GM12891 (cell line): ENCODE measurements around the gene TEX2. TPM values are rescaled to one million over a fixed set of nuclear protein-coding genes. Genes with fewer than 3 reads are reported as not detected.

Experiments used
- DNase-seq: peaks from one replicate; pipeline ENCODE4 v3.0.0; 2011; ENCODE audit warnings: low spot score; ENCODE audit not compliant: insufficient read length
- FAIRE-seq: peaks from 2 replicates; lab custom pipeline; 2011; peaks lifted over from hg19 to GRCh38; lab: Jason Lieb, UNC
- PAX5 ChIP-seq: IDR thresholded peaks from 2 replicates; pipeline ENCODE4 v1.6.1; 2011; ENCODE audit warnings: low read length, moderate library complexity, mild to moderate bottlenecking; ENCODE audit not compliant: insufficient read depth, severe bottlenecking
- POLR2A ChIP-seq: IDR thresholded peaks from 2 replicates; pipeline ENCODE4 v1.6.1; 2011; ENCODE audit warnings: low read depth, low read length, control low read depth
- POLR2AphosphoS5 ChIP-seq: IDR thresholded peaks from 2 replicates; pipeline ENCODE4 v1.6.1; 2011; ENCODE audit warnings: low read depth, low read length, control low read depth
- POU2F2 ChIP-seq: IDR thresholded peaks from 2 replicates; pipeline ENCODE4 v1.6.1; 2011; ENCODE audit warnings: low read depth, mild to moderate bottlenecking, control low read depth, low read length, moderate library complexity
- SPI1 ChIP-seq: IDR thresholded peaks from 2 replicates; pipeline ENCODE4 v1.6.1; 2011; ENCODE audit warnings: low read depth, low read length, control low read depth
- TAF1 ChIP-seq: IDR thresholded peaks from 2 replicates; pipeline ENCODE4 v1.6.1; 2011; ENCODE audit warnings: low read depth, low read length, control low read depth
- polyA plus RNA-seq: library from polyadenylated mRNA; unstranded; fragments of >200 nt; gene quantifications from one replicate; pipeline ENCODE4 v1.2.1, GENCODE V29; 2012; ENCODE audit warnings: low read depth, missing spikeins, inconsistent platforms; ENCODE audit not compliant: missing spikeins

TEX2 gene, protein sequence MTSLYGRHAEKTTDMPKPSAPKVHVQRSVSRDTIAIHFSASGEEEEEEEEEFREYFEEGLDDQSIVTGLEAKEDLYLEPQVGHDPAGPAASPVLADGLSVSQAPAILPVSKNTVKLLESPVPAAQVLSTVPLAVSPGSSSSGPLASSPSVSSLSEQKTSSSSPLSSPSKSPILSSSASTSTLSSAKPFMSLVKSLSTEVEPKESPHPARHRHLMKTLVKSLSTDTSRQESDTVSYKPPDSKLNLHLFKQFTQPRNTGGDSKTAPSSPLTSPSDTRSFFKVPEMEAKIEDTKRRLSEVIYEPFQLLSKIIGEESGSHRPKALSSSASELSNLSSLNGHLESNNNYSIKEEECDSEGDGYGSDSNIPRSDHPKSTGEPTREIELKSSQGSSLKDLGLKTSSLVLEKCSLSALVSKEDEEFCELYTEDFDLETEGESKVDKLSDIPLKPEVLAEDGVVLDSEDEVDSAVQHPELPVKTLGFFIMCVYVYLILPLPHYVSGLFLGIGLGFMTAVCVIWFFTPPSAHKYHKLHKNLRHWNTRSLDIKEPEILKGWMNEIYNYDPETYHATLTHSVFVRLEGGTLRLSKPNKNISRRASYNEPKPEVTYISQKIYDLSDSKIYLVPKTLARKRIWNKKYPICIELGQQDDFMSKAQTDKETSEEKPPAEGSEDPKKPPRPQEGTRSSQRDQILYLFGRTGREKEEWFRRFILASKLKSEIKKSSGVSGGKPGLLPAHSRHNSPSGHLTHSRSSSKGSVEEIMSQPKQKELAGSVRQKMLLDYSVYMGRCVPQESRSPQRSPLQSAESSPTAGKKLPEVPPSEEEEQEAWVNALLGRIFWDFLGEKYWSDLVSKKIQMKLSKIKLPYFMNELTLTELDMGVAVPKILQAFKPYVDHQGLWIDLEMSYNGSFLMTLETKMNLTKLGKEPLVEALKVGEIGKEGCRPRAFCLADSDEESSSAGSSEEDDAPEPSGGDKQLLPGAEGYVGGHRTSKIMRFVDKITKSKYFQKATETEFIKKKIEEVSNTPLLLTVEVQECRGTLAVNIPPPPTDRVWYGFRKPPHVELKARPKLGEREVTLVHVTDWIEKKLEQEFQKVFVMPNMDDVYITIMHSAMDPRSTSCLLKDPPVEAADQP
- 5.0 TPM for polyA plus RNA-seq

DNA sequence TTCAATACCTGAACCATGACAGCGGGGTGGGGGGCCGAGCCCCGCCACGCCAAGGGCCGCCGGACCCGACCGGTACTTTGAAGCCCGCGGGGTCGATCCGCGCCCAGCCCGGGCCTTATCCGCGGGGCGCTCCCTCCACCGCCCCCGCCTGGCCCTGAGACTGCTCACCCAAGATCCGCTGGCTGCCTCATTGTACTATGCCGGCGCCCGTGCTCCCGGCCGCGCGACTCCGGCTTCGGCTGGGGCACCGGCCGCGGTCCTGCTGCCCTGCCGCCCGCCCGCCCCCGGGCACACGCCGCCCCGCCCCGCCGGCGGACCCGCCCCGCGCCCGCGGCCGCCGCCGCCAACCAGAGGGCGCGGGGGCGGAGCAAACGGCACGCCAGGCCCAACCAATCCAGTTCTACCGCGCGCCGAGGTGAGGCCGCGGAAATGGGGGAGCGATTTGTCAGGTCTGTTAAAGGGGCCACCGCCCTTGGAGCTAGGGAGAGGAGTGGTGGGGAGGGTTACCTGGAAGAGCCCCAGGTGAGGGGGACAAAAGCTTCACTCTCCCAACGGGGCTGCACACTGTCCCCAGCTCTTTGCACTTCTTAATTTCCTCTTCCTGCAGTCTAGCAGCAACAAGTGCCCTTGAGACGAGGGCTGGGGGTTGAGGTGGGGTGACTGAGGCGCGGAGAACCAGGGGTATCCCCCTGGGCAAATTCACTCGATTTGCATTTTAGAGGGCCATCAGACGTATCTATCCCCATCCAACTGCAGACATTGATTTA, at the start of gene TEX2:
Gene TEX2 (minus strand): TSS at position 261 of the 767 bp plus-strand sequence. CDS start 49,043 bp downstream, outside the sequence.
- TF ChIP-seq TAF1 (0 out of 2 replicates have a peak, but pooled peaks have one; percentile 19), POLR2A (no peak), POU2F2 (no peak)
- DNase-seq (peak; percentile 93), FAIRE-seq (peak; percentile 96)

DNA sequence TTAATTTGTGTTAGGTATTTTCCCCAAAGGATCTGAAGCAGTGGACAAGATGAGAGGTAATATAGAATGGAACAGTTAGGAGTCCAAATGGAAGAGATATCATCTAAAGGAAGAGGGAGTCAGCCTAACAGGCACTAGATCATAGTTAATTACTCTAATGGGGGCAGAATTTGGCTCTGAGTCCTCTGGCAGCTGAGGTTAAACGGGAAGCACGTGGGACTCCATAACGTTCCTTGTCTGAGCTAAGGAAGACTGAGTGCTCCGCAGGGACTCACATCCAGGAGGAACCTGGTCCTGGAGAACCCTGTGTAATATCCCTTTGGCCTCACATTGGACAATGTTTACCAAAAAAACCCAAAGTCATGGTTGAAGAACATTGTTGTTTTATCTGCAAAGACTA, 46.6 kb upstream of the TEX2 start:
- DNase-seq (no peak), FAIRE-seq (no peak)

DNA sequence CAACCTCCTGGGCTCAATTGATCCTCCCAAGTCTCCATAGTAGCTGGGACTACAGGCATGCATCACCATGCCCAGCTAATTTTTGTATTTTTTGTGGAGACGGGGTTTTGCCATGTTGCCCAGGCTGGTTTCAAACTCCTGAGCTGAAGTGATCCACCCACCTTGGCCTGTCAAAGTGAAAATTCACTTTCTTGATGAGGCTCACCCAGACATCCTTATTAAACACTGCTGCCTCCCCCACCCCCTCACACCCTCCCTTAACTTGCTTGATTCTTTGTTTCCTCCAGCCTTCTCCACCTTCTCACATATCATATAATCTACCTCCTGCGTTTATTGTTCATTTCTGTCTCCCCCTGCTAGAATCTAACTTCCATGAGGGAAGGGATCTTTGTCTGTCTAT, 46.0 kb upstream of the TEX2 start:
- no peak for DNase-seq
- FAIRE-seq: no peak
- TF ChIP-seq TAF1 (no peak), POLR2A (no peak), SPI1 (no peak)

More for the DNA sequence above, 46.6 kb upstream of the TEX2 start:
- TF ChIP-seq POU2F2: no peak
- no peak for TF ChIP-seq TAF1

DNA sequence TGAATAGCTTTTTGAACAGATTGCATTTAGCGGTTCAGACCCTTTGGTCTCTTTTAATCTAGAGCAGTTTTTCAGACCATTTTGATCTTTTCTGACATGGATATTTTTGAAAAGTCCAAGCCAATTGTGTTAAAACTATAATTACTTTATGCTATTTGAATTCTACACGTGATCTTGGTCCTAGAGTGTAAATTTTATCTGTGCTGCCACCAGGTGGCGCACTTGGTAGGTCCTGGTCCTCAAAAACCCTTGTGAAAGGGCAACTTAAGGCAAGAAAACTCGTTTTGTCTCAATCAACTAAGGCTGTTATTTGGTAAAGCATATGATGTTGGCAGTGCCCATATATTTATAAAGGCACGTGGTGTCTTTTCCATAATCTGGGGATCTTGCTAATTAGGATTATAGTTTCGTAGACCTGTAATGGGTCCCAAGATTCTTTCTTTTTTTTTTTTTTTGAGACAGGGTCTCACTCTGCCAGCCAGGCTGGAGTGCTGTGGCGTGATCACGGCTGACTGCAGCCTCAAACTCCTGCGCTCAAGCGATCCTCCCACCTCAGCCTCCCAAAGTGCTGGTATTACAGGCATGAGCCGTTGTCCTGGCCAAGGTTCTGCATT, 43.9 kb upstream of the TEX2 start:
- TF ChIP-seq POLR2AphosphoS5 (no peak), TAF1 (no peak), POLR2A (no peak), SPI1 (no peak), POU2F2 (no peak), PAX5 (no peak)
- FAIRE-seq (peak; percentile 31), DNase-seq (peak; percentile 38)

DNA sequence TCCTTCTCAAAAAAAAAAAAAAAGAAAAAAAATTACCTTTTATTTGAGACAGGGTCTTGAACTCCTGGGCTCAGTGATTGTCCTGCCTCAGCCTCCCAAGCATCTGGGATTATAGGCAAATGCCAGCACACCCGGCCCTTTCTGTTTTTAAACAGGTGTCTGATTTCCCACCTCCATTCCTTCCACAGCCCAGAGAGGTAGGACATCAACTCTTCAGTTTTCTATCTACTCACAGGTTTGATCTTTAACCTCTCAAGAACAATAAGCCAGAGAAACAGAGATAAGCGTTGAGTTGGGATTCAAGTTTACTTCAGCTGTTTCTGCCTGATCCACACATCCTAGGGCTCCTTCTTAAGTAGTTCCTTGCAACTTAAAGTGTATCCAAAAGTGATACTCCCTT, 41.5 kb upstream of the TEX2 start:
- FAIRE-seq (no peak), DNase-seq (no peak)
- TF ChIP-seq SPI1 (no peak), PAX5 (no peak), POLR2A (no peak), TAF1 (no peak), POU2F2 (no peak), POLR2AphosphoS5 (no peak)

DNA sequence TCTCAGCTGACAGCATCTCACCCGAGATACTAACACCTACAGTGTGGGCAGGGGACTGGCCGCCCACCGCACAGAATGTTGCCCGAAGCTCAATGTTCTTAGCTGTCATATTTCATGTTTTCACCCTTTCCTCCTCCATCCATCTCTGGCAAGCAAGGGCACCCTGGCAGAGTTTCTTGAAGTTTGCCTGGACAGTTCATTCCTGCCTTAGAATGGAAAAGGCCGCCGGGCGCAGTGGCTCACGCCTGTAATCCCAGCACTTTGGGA, 37.6 kb upstream of the TEX2 start:
- TF ChIP-seq POU2F2 (no peak), TAF1 (no peak), PAX5 (no peak), POLR2A (no peak), POLR2AphosphoS5 (no peak), SPI1 (no peak)
- no peak for FAIRE-seq
- DNase-seq: no peak

DNA sequence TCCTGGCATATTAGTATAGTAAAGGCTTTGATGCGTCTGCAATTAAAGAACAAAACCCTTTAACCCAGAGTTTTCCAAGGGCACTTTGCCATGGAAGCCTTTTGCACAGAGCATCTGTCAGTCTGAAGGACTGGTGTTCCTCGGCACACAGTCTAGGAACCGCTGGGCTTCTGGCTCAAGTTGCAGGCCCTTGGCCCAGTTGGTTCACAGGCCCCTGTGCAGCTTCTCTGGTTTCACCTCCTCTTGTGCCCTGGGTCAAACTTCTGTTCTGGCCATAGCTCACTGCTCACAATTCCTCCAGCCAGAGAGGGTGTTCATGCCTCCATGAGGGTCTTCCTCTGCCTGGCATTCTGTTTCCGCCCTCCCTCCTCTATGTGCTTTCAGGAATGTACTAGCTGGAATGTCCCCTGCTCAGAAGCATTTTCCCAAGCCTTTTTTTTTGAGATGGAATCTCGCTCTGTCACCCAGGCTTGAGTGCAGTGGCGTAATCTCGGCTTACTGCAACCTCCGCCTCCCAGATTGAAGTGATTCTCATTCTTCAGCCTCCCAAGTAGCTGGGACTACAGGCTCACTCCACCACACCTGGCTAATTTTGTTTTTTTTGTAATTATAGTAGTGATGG, 34.5 kb upstream of the TEX2 start:
- FAIRE-seq: no peak

DNA sequence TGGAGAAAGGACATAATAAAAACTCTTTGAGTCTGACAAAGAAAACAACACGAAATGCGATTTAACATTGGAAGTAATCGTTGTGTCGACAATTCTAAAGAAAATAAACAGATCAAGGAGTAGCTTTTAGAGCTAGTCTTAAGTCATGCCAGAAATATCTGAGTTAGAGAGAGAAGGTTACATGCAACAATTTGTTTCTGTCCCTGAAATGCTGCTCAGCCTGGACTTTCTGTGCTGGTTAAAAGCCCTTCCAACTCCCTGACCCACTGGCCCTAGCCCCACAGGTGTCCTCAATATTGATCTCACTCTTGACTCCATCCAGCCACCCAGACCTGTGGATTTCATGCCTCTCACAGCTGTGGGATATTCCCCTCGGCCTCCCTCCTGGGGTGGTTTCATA, 33.2 kb upstream of the TEX2 start:
- TF ChIP-seq SPI1 (no peak), POLR2AphosphoS5 (no peak), TAF1 (no peak), POLR2A (no peak)
- no peak for FAIRE-seq
- DNase-seq: no peak

More for the DNA sequence above, 34.5 kb upstream of the TEX2 start:
- no peak for DNase-seq
- TF ChIP-seq TAF1: no peak
- TF ChIP-seq POLR2AphosphoS5: no peak

DNA sequence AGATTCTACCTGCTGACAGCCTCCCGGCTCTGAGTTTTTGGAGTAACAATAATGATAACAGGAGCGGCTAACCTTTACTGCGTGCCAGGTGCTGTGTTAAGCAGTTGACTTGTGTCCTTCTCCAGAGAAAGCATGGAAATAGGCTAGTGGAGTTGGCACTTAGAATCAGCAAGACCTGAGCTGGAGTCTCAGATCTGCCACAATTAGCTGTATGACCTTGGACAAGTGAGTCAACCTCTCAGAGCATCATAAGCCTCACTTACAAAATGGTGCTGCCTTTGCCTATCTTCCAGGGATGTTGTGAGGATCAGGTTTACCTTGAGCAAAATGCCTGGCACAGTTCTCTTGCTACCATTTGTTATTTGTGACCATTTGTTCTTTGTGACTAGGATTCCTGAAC, 32.1 kb upstream of the TEX2 start:
- TF ChIP-seq POLR2A (no peak), PAX5 (no peak), SPI1 (no peak), TAF1 (no peak), POLR2AphosphoS5 (no peak), POU2F2 (no peak)
- no peak for DNase-seq
- FAIRE-seq: no peak
